Coronary artery (tissue), 2 donors: Measurements from ENCODE around the gene SPRY4.

ENCODE experiments used
- DNase-seq: peaks from one replicate; pipeline ENCODE4 v3.0.0-alpha.2; 2017; ENCODE audit warnings: low spot score
- H3K27ac ChIP-seq, 2 donors: fragments of 200-600 bp; sonication (generic); one replicate each; pipeline ENCODE4 v1.5.1; 2016 to 2019
- H3K4me3 ChIP-seq: fragments of 200-600 bp; sonication (generic); 2 replicates; pipeline ENCODE4 v1.5.1; 2016; ENCODE audit warnings: mild to moderate bottlenecking, moderate library complexity
- CTCF ChIP-seq: fragments of 200-600 bp; sonication (generic); IDR thresholded peaks from one replicate; pipeline ENCODE4 v1.5.1; 2019; ENCODE audit warnings: antibody characterized with exemption

SPRY4 gene

GRCh38 chr5:142330444-142330843 is 5.6 kb upstream of the SPRY4 start:
- no peak for TF ChIP-seq CTCF
- Histone ChIP-seq H3K27ac (no peak overlapping the region), H3K4me3 (no peak overlapping the region)
- no peak for DNase-seq

- TF ChIP-seq CTCF, result no peak
- Histone ChIP-seq H3K4me3 (no peak overlapping the region), H3K27ac (no peak overlapping the region)
- no peak for DNase-seq
Observed at GRCh38 chr5:142330026-142330425, 5.2 kb upstream of the SPRY4 start.

- peak; percentile 77 for DNase-seq
- Histone ChIP-seq H3K27ac (peak overlapping the region; percentile 89 to 94), H3K4me3 (no peak overlapping the region)
- TF ChIP-seq CTCF, result no peak
Observed at GRCh38 chr5:142327111-142327842, 2.5 kb upstream of the SPRY4 start.

- Histone ChIP-seq H3K4me3 (peak overlapping the region; percentile 90), H3K27ac (peak overlapping the region; percentile 89 to 94)
- no peak for TF ChIP-seq CTCF
- DNase-seq, result no peak
Observed at GRCh38 chr5:142326480-142326938, 1.7 kb upstream of the SPRY4 start.

GRCh38 chr5:142325725-142326479 is 1.1 kb upstream of the SPRY4 start:
- no peak for TF ChIP-seq CTCF
- peak overlapping the region; percentile 89 to 94 for H3K27ac ChIP-seq
- peak overlapping the region; percentile 90 for H3K4me3 ChIP-seq
- no peak for DNase-seq

GRCh38 chr5:142324136-142324870 is 518 bp downstream of the SPRY4 start:
- peak; percentile 85 for DNase-seq
- TF ChIP-seq CTCF, result no peak

More at GRCh38 chr5:142324136-142324870, 518 bp downstream of the SPRY4 start:
- Histone ChIP-seq H3K4me3 (peak overlapping the region; percentile 90), H3K27ac (peak overlapping the region; percentile 94 to 99)
